C4-2B (cell line): ENCODE data around the gene F13A1.

ENCODE experiments used
- H3K27ac ChIP-seq: fragments of 450-650 bp; 2 replicates; pipeline ENCODE4 v1.5.1; 2017
- CTCF ChIP-seq: fragments of 450-650 bp; conservative IDR thresholded peaks from 2 replicates; pipeline ENCODE4 v1.5.1; 2017; ENCODE audit warnings: mild to moderate bottlenecking
- ZFX ChIP-seq: fragments of 450-650 bp; IDR thresholded peaks from 2 replicates; pipeline ENCODE4 v1.6.1; 2017

Gene F13A1

GRCh38 chr6:6260196-6260722 is 60.2 kb downstream of the F13A1 start:
- TF ChIP-seq CTCF (no peak), ZFX (no peak)
- peak overlapping the region; percentile 56 for H3K27ac ChIP-seq

- TF ChIP-seq CTCF (no peak), ZFX (no peak)
- H3K27ac ChIP-seq = no peak overlapping the region
Measured at GRCh38 chr6:6256886-6257285, 63.6 kb downstream of the F13A1 start.

- no peak for TF ChIP-seq ZFX
- TF ChIP-seq CTCF = no peak
- no peak overlapping the region for H3K27ac ChIP-seq
Measured at GRCh38 chr6:6256259-6256658, 64.2 kb downstream of the F13A1 start.

- no peak for TF ChIP-seq CTCF
- no peak for TF ChIP-seq ZFX
- H3K27ac ChIP-seq = no peak overlapping the region
Measured at GRCh38 chr6:6251555-6252280, 68.7 kb downstream of the F13A1 start.

GRCh38 chr6:6248651-6249050 is 71.8 kb downstream of the F13A1 start:
- no peak overlapping the region for H3K27ac ChIP-seq
- TF ChIP-seq ZFX (no peak), CTCF (no peak)

GRCh38 chr6:6246544-6246943 is 73.9 kb downstream of the F13A1 start:
- no peak overlapping the region for H3K27ac ChIP-seq
- TF ChIP-seq CTCF = no peak
- no peak for TF ChIP-seq ZFX

GRCh38 chr6:6244624-6245023 is 75.8 kb downstream of the F13A1 start:
- H3K27ac ChIP-seq = no peak overlapping the region
- no peak for TF ChIP-seq CTCF
- TF ChIP-seq ZFX = no peak
